ENCODE measurements around the gene TSPAN32. TPM values are rescaled to one million over a fixed set of nuclear protein-coding genes. Genes with fewer than 3 reads are reported as not detected.

TSPAN32 gene
- polyA plus RNA-seq, 1 donor, result 77.1 TPM

DNA sequence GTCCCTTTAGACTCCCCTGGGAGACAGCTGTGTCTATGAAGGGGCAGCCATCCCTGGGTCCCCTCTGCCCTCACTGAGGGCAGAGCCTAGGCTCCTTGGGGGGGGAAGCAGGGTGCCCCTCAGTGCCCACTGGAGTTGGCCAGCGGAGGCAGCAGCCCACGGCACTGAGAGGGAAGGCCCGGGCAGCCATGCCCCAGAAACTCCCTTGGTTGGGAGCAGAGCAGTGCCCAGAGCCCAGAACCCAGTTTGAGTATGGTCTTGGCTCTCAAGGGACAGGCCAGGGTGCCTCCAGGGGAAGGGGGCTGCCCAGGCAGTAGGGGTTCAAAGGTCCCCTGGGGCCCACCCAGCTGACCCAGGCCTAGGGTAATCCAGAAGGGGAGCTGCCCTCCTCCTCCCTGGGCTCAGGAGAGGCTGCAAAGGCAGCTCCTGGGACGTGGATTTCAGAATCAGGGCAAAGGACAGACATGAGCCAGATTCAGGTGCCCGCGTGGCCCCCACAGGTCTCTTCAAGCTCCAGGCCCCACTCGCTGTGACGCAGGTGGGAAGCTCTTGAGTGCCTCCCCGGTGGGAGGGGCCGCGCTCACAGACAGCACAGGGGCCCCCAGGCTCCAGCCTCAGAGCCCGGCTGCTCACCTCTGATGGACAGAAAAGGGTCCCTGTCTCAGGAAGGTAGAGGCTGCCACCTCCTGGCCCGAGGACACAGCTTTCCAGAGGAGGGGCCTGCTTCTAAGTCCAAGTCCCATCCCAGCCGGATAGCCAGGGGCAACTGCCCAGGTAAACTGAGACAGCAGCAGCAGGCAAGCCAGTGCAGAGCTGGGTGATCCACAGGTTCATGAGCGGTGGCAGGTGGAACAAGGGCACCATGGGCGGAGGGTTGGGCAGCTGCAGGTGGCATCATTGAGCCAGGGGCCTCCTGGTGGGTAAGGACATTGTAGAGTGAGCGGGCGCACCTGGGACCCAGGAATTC lies 2.7 kb upstream of the TSPAN32 start:
- Histone ChIP-seq H3K4me1 (ENCODE audit: control insufficient read depth, insufficient read depth, low read length) (peaks cover 52% of the 10 kb centered on the region), H3K9me3 (ENCODE audit: control insufficient read depth, low read depth, low read length) (peaks cover 6% of the 10 kb centered on the region), H3K36me3 (ENCODE audit: control insufficient read depth, insufficient read depth, low read length) (no peaks in the 10 kb centered on the region), H3K27me3 (ENCODE audit: control insufficient read depth, insufficient read depth, low read length) (no peaks in the 10 kb centered on the region), H3K27ac (ENCODE audit: low read length) (peak overlapping the region; percentile 55), H3K4me3 (ENCODE audit: low read length) (no peak overlapping the region)
- peak; percentile 48 to 80 for DNase-seq
- WGBS (ENCODE audit: insufficient coverage, low lambda C conversion rate), result no CpG with 5 or more reads among the region's 18 CpGs

GRCh38 chr11:2299773-2300172 lies 2.0 kb upstream of the TSPAN32 start:
- Histone ChIP-seq H3K27ac (ENCODE audit: low read length) (peak overlapping the region; percentile 55), H3K27me3 (ENCODE audit: control insufficient read depth, insufficient read depth, low read length) (no peaks in the 10 kb centered on the region), H3K9me3 (ENCODE audit: control insufficient read depth, low read depth, low read length) (peaks cover 6% of the 10 kb centered on the region), H3K4me3 (ENCODE audit: low read length) (no peak overlapping the region), H3K36me3 (ENCODE audit: control insufficient read depth, insufficient read depth, low read length) (no peaks in the 10 kb centered on the region), H3K4me1 (ENCODE audit: control insufficient read depth, insufficient read depth, low read length) (peaks cover 58% of the 10 kb centered on the region)
- no CpG with 5 or more reads among the region's 10 CpGs for WGBS (ENCODE audit: insufficient coverage, low lambda C conversion rate)
- DNase-seq, result no peak

- H3K4me3 ChIP-seq (ENCODE audit: low read length), result no peak overlapping the region
Observed at GRCh38 chr11:2300290-2300935, 1.4 kb upstream of the TSPAN32 start.

GRCh38 chr11:2300936-2301630 lies 730 bp upstream of the TSPAN32 start:
- Histone ChIP-seq H3K27ac (ENCODE audit: low read length) (no peak overlapping the region), H3K4me1 (ENCODE audit: control insufficient read depth, insufficient read depth, low read length) (peaks cover 69% of the 10 kb centered on the region), H3K27me3 (ENCODE audit: control insufficient read depth, insufficient read depth, low read length) (no peaks in the 10 kb centered on the region), H3K9me3 (ENCODE audit: control insufficient read depth, low read depth, low read length) (peaks cover 6% of the 10 kb centered on the region), H3K36me3 (ENCODE audit: control insufficient read depth, insufficient read depth, low read length) (no peaks in the 10 kb centered on the region), H3K4me3 (ENCODE audit: low read length) (no peak overlapping the region)
- 40% methylated on average over 1 of the region's 24 CpGs for WGBS (ENCODE audit: insufficient coverage, low lambda C conversion rate)
- peak in 1 of 2 donors; percentile 5 for DNase-seq

More at GRCh38 chr11:2300290-2300935, 1.4 kb upstream of the TSPAN32 start:
- no CpG with 5 or more reads among the region's 19 CpGs for WGBS (ENCODE audit: insufficient coverage, low lambda C conversion rate)
- H3K4me1 ChIP-seq (ENCODE audit: control insufficient read depth, insufficient read depth, low read length), result peaks cover 65% of the 10 kb centered on the region
- H3K9me3 ChIP-seq (ENCODE audit: control insufficient read depth, low read depth, low read length), result peaks cover 6% of the 10 kb centered on the region
- H3K36me3 ChIP-seq (ENCODE audit: control insufficient read depth, insufficient read depth, low read length), result no peaks in the 10 kb centered on the region
- H3K27ac ChIP-seq (ENCODE audit: low read length), result no peak overlapping the region
- DNase-seq, result no peak
- no peaks in the 10 kb centered on the region for H3K27me3 ChIP-seq (ENCODE audit: control insufficient read depth, insufficient read depth, low read length)

DNA sequence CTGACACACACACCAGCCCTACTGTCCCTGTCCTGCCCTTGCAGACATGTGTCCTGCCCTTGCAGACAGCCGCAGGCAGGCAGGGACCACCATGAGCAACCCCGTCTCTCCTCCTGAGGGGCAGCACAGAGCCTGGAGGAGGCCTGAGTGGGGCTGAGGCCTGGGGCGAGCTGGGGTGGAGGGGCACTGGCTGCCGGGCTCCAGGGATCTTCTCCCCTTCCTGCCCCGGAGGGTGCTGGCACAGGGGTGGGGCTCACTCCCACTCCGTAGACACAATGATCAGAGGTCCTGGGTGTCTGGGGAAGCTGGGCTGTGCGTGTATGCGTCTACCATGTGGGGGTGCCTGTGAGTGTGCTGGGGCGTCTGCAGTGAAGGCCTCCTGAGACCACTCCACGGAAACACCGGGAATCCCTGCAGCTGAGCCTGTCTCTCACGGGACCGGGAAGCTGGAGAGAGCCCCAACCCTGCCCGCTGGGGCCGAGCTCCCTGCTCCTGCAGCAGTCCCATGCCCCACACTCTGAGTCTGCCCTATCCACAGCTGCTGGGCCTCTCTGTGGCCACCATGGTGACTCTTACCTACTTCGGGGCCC lies 588 bp downstream of the TSPAN32 start:
- Histone ChIP-seq H3K4me3 (ENCODE audit: low read length) (no peak overlapping the region), H3K27ac (ENCODE audit: low read length) (peak overlapping the region; percentile 74), H3K9me3 (ENCODE audit: control insufficient read depth, low read depth, low read length) (peaks cover 6% of the 10 kb centered on the region), H3K27me3 (ENCODE audit: control insufficient read depth, insufficient read depth, low read length) (no peaks in the 10 kb centered on the region), H3K36me3 (ENCODE audit: control insufficient read depth, insufficient read depth, low read length) (no peaks in the 10 kb centered on the region), H3K4me1 (ENCODE audit: control insufficient read depth, insufficient read depth, low read length) (peaks cover 74% of the 10 kb centered on the region)
- DNase-seq, result no peak
- no CpG with 5 or more reads among the region's 16 CpGs for WGBS (ENCODE audit: insufficient coverage, low lambda C conversion rate)

DNA sequence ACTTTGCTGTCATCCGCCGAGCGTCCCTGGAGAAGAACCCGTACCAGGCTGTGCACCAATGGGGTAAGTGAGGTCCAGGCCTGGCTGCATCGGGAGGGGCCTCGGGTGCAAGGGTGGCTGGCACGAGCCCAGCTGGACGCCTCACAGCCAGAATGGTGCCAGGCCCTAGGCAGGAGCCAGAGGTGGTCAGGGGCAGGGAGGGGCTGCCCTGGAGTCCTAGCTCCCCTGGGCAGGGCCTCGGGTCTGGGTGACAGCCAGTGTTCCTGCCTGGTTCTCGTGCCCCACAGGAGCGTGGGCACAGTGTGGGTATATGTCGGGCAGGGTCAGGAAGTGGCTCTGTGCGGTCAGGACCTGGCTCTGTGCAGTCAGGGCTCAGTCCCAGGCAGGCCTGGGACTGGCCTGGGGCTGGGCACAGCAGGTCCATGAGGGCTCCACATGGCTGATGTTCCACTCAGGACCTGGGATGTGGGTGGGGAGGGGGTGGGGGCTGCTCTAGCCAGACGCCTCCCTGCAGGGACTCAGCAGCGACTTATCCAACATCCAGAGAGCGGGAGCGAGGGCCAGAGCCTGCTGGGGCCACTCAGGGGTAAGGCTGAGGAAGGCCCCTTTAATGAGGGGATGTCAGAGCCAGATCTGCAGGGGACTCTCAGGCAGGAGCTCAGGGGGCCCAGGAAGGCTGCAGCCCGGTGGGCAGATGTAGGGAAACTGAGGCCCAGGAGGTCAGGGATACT lies 1.2 kb downstream of the TSPAN32 start:
- peaks cover 77% of the 10 kb centered on the region for H3K4me1 ChIP-seq (ENCODE audit: control insufficient read depth, insufficient read depth, low read length)
- no peaks in the 10 kb centered on the region for H3K27me3 ChIP-seq (ENCODE audit: control insufficient read depth, insufficient read depth, low read length)
- no peak for DNase-seq
- H3K4me3 ChIP-seq (ENCODE audit: low read length), result no peak overlapping the region
- peaks cover 6% of the 10 kb centered on the region for H3K9me3 ChIP-seq (ENCODE audit: control insufficient read depth, low read depth, low read length)
- H3K27ac ChIP-seq (ENCODE audit: low read length), result peak overlapping the region; percentile 74
- H3K36me3 ChIP-seq (ENCODE audit: control insufficient read depth, insufficient read depth, low read length), result no peaks in the 10 kb centered on the region
- no CpG with 5 or more reads among the region's 18 CpGs for WGBS (ENCODE audit: insufficient coverage, low lambda C conversion rate)

DNA sequence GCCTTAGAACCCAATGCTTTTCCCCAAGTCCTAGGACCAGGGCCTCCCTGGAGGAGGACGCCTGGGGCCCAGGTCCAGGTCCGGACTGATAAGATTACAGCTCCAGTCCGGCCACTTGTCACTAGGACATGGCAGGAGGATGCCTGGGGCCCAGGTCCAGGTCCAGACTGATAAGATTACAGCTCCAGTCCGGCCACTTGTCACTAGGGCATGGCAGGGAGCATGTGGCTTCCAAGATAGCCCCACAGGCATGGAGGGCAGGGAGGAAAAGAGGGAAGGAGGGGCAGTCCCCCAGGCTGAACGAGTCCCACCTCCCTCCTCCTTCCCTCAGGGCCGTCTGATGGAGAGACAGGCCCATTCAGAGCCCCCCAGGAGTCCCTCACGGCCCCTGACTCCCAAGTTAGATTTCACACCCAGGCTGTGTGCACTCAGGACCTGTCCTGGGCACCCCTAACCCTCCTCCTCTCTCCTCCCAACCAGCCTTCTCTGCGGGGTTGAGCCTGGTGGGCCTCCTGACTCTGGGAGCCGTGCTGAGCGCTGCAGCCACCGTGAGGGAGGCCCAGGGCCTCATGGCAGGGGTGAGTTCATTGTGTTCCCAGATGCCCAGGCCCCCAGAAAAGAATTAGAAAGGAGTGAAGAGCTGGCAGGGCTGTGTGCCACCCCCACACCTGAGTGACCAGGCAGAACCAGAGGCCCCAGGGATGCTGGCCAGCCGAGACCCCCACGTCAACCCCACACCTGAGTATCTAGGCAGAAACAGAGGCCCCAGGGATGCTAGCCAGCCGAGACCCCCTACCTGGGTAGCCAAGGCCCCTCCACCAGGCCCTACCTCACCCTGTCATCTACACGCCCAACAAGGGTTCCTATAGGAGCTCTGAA lies 2.1 kb downstream of the TSPAN32 start:
- no CpG with 5 or more reads among the region's 15 CpGs for WGBS (ENCODE audit: insufficient coverage, low lambda C conversion rate)
- Histone ChIP-seq H3K27me3 (ENCODE audit: control insufficient read depth, insufficient read depth, low read length) (no peaks in the 10 kb centered on the region), H3K4me1 (ENCODE audit: control insufficient read depth, insufficient read depth, low read length) (peaks cover 75% of the 10 kb centered on the region), H3K4me3 (ENCODE audit: low read length) (peak overlapping the region; percentile 7), H3K27ac (ENCODE audit: low read length) (peak overlapping the region; percentile 79), H3K9me3 (ENCODE audit: control insufficient read depth, low read depth, low read length) (peaks cover 6% of the 10 kb centered on the region), H3K36me3 (ENCODE audit: control insufficient read depth, insufficient read depth, low read length) (no peaks in the 10 kb centered on the region)
- DNase-seq, result peak; percentile 87 to 94

- WGBS (ENCODE audit: insufficient coverage, low lambda C conversion rate), result no CpG with 5 or more reads among the region's 14 CpGs
- Histone ChIP-seq H3K4me1 (ENCODE audit: control insufficient read depth, insufficient read depth, low read length) (peaks cover 67% of the 10 kb centered on the region), H3K27ac (ENCODE audit: low read length) (peak overlapping the region; percentile 79), H3K36me3 (ENCODE audit: control insufficient read depth, insufficient read depth, low read length) (no peaks in the 10 kb centered on the region), H3K4me3 (ENCODE audit: low read length) (no peak overlapping the region), H3K9me3 (ENCODE audit: control insufficient read depth, low read depth, low read length) (peaks cover 6% of the 10 kb centered on the region), H3K27me3 (ENCODE audit: control insufficient read depth, insufficient read depth, low read length) (no peaks in the 10 kb centered on the region)
- peak; percentile 66 to 89 for DNase-seq
Observed at GRCh38 chr11:2304506-2305139, 2.8 kb downstream of the TSPAN32 start.

Measured in large intestine (tissue), 3 donors.